ENCODE data around the gene STYXL1.

GRCh38 chr7:76073335-76073990 lies 25.7 kb upstream of the STYXL1 start:
- TF ChIP-seq CTCF (IDR thresholded peaks at IDR 0.05; ENCODE audit: insufficient read depth, low read length) (no peak), POLR2AphosphoS5 (IDR thresholded peaks at IDR 0.05; ENCODE audit: low read depth) (no peak), REST (IDR thresholded peaks at IDR 0.05; ENCODE audit: insufficient replicate concordance, low read depth) (no peak), GABPA (IDR thresholded peaks at IDR 0.05; ENCODE audit: low read depth) (no peak), SPI1 (IDR thresholded peaks at IDR 0.05; ENCODE audit: borderline replicate concordance, low read depth) (no peak)
